ENCODE results near the gene RASSF8. TPM values are rescaled to one million over a fixed set of nuclear protein-coding genes. Genes with fewer than 3 reads are reported as not detected.

RASSF8 gene
- total RNA-seq, 1 experiment from 2014 or later = 9.2 TPM

DNA sequence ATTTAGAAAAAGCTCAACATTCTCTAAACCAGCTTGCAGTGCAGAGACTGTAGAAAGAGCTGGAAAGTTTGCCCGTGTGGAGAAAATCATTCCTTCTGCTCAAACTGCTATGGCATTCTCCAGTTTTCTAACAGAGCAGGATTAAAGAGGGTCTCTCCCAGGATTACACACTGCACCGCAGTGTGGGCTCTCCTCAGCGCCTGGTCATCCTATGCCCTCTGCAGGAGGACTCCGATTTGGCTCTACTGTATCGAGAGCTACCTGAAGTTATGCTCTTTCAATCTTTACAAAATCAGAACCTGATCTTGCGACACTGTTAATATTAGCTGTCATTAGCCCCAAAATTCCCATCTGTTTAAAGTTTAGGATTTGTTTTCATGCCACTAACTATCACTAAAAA lies 133.3 kb downstream of the RASSF8 start:
- BruUV-seq (replicated peaks) = no TSS peak
- POLR2A ChIA-PET = no interaction called here
- peak; percentile 39; the same call in 1 of the 2 replicates for ATAC-seq

More for the DNA sequence above, 133.3 kb downstream of the RASSF8 start:
- Histone ChIP-seq H2AFZ (ENCODE audit: low read depth, low read length, poor library complexity, severe bottlenecking) (no peak overlapping the region), H3K27ac (ENCODE audit: low read depth, low read length) (no peak overlapping the region), H3K9me2 (ENCODE audit: insufficient read depth) (no peaks in the 10 kb centered on the region), H3K9ac (ENCODE audit: low read length) (no peak overlapping the region), H3K27me3 (ENCODE audit: insufficient read depth, low read length) (no peaks in the 10 kb centered on the region), H3K9me3 (ENCODE audit: control insufficient read depth in 1 of 2, insufficient read depth in 1 of 2, low read depth in 1 of 2, low read length in 2 of 2) (no peaks in the 10 kb centered on the region), H3K36me3 (ENCODE audit: control insufficient read depth in 1 of 2, insufficient read depth in 2 of 2, low read length in 2 of 2) (no peaks in the 10 kb centered on the region), H3K4me2 (ENCODE audit: low read length) (peak overlapping the region; percentile 52), H3K79me2 (ENCODE audit: insufficient read depth, low read length) (no peaks in the 10 kb centered on the region), H3K4me3 (replicated peaks in 1 of 2; ENCODE audit: low read depth in 1 of 2, low read length in 2 of 2) (no peak overlapping the region), H4K20me1 (ENCODE audit: insufficient read depth) (no peaks in the 10 kb centered on the region), H3K4me1 (ENCODE audit: control insufficient read depth in 1 of 2, insufficient read depth in 2 of 2, low read length in 2 of 2) (peaks cover 5 to 16% of the 10 kb centered on the region in 2 experiments)
- RAD21 ChIA-PET (ENCODE audit: low non-redundant PET in 1 of 2, low total read pairs in 2 of 2, uncharacterized antibody in 2 of 2, unreplicated experiment in 2 of 2) = interaction anchor here (0.6 to 0.7 kb wide), 2 partner anchors 573 to 793 kb away, joined by 3 read pairs; no protein-coding TSS in a partner anchor
- DNase-seq (ENCODE audit: low read depth, low spot score) = no peak
- CTCF ChIA-PET = interaction anchor here (1.2 kb wide), 1 partner anchor 656 kb away, joined by 3 read pairs; no protein-coding TSS in a partner anchor
- TF ChIP-seq, protein P1, sequence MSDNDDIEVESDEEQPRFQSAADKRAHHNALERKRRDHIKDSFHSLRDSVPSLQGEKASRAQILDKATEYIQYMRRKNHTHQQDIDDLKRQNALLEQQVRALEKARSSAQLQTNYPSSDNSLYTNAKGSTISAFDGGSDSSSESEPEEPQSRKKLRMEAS (IDR thresholded peaks at IDR 0.05) = no peak
- peak; percentile 34 for TF ChIP-seq RAD21 (IDR thresholded peaks at IDR 0.05; ENCODE audit: low read depth)
- TF ChIP-seq, protein P2, sequence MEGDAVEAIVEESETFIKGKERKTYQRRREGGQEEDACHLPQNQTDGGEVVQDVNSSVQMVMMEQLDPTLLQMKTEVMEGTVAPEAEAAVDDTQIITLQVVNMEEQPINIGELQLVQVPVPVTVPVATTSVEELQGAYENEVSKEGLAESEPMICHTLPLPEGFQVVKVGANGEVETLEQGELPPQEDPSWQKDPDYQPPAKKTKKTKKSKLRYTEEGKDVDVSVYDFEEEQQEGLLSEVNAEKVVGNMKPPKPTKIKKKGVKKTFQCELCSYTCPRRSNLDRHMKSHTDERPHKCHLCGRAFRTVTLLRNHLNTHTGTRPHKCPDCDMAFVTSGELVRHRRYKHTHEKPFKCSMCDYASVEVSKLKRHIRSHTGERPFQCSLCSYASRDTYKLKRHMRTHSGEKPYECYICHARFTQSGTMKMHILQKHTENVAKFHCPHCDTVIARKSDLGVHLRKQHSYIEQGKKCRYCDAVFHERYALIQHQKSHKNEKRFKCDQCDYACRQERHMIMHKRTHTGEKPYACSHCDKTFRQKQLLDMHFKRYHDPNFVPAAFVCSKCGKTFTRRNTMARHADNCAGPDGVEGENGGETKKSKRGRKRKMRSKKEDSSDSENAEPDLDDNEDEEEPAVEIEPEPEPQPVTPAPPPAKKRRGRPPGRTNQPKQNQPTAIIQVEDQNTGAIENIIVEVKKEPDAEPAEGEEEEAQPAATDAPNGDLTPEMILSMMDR (IDR thresholded peaks at IDR 0.05 in 2 of 3, conservative IDR thresholded peaks at IDR 0.05 in 1 of 3; ENCODE audit: borderline replicate concordance in 1 of 3, insufficient read depth in 1 of 3, low read depth in 2 of 3, low read length in 2 of 3) = 0 out of 6 replicates have a peak, but pooled peaks of 1 of the 3 experiments have one; percentile 22
- intact Hi-C loops (cut with micrococcal nuclease) = no loop called here

All from HCT116 (cell line).